GM21447 (cell line): ENCODE results near the gene CLEC16A.
"Not testable (repeated sequence)": the region's sequence is repeated elsewhere in the genome, so short reads cannot be mapped to it uniquely, and the experiment has no call there.

Experiments
- ATAC-seq: cut with Tn5 transposase; IDR thresholded peaks from one replicate; pipeline ENCODE4 v1.9.1; 2021; ENCODE audit not compliant: unreplicated experiment

The CLEC16A gene

GRCh38 chr16:10965440-10966061 lies 21.2 kb downstream of the CLEC16A start:
- ATAC-seq = peak; percentile 58

GRCh38 chr16:10966129-10966528 lies 21.8 kb downstream of the CLEC16A start:
- ATAC-seq = no peak

- not testable (repeated sequence) for ATAC-seq
These were observed 22.2 kb downstream of the CLEC16A start for GRCh38 chr16:10966559-10966958.

DNA sequence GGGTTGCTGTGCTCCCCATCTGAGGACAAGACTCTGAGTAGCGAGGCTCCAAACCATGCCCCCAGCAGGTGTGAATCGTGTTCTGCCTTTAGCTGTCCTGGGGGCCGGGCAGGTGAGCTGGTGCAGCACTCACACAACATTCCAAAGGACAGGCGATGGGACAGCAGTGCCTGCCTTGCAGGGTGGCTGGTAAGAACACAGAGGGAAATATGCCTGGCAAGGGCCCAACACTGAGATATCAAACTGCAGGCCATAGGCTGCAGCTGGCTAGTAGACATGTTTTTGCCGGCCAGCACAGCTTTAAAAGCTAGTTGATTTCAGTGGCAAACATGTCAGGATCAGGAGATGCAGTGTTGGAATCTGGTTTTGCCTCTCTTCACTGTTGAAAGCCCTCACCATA lies 23.6 kb downstream of the CLEC16A start:
- ATAC-seq = no peak

- ATAC-seq = no peak
These were observed 24.1 kb downstream of the CLEC16A start for GRCh38 chr16:10968498-10968897.

- no peak for ATAC-seq
These were observed 25.3 kb downstream of the CLEC16A start for GRCh38 chr16:10969615-10970014.

DNA sequence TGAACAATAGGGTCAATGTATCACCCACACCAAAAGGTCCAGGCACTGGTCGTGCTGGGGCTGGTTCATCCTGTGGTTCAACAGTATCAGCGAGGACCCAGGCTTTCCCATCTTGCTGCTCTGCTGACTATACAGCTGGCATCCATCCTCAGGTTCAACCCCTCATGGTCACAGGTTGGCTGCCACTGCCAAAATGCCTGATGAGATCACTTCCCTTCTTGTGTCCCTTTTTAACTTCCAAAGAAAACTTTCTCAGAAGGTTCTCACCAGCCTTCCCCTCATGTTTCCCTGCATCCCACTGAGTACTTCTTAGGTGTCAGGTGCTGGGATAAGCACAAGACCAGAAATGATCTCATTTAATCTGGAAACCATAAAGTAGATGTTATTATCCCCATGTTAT lies 25.7 kb downstream of the CLEC16A start:
- ATAC-seq = no peak

- no peak for ATAC-seq
These were observed 27.2 kb downstream of the CLEC16A start for GRCh38 chr16:10971560-10971961.

GRCh38 chr16:10972108-10972818 lies 27.9 kb downstream of the CLEC16A start:
- ATAC-seq = no peak

GRCh38 chr16:10972819-10973464 lies 28.6 kb downstream of the CLEC16A start:
- ATAC-seq = no peak

DNA sequence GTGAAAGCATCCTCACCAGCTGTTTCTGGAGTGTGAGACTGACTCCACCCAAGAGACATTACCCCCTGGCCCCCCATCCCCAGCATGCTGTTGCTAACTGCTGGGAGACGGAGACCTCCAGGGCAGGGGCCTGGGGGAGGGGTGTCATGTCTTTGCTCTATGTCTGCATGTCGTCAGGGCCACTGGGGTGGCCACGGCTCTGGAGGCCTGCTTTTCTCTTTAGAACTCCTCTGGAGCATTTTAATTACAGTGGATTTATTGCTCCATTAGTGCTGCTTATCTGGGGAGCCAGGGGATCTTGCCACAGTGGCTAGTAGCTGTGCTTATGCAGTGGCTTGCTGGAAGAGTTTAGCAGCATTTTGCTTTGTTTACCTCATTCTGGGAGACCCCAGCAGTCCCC lies 32.3 kb downstream of the CLEC16A start:
- ATAC-seq = no peak

GRCh38 chr16:10978124-10978523 lies 33.8 kb downstream of the CLEC16A start:
- no peak for ATAC-seq

- no peak for ATAC-seq
These were observed 34.6 kb downstream of the CLEC16A start for GRCh38 chr16:10978871-10979446.

DNA sequence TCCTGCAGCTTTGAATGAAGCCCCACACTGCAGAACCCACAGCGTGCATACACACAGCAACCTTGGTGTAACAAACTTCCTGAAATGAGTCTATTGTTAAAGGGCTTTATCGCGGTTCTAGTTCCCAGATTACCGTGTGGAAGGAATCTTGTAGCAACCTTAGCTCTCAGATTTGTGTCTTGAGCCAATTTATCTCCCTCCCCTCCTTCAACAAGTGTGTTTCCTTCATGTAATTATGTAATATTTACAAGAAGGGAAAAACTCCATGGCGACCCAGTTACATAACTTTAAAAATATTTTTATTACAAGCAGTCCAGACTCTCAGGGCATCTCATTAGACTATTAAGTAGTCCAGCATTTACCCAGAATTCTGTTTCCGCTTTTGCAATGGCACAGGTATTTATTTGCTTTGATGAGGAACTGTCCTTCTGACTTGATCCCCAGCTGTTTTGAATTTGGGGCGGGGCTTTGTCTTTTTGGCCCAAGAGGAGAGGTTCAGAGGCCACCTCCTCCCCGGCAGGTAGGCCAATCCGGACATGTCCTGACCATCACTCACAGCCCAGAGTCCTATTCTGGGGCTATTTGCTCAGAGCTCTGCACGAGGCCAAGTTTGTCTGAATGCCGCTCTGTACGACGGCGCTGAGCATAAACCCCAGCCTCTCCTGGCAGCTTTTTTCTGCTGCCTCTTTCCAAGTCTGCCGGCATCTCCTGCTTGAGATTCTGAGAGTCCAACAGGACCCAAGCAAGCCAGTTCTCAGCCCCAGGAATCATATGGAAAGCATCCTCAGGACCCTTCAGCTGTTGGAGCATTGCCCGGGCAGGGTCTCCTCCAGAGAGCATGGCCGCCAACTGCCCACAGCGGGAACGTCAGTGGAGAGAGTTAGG lies 35.6 kb downstream of the CLEC16A start:
- ATAC-seq = no peak

GRCh38 chr16:10980813-10981212 lies 36.4 kb downstream of the CLEC16A start:
- ATAC-seq = no peak

- ATAC-seq = peak; percentile 57
These were observed 37.4 kb downstream of the CLEC16A start for GRCh38 chr16:10981697-10982216.

DNA sequence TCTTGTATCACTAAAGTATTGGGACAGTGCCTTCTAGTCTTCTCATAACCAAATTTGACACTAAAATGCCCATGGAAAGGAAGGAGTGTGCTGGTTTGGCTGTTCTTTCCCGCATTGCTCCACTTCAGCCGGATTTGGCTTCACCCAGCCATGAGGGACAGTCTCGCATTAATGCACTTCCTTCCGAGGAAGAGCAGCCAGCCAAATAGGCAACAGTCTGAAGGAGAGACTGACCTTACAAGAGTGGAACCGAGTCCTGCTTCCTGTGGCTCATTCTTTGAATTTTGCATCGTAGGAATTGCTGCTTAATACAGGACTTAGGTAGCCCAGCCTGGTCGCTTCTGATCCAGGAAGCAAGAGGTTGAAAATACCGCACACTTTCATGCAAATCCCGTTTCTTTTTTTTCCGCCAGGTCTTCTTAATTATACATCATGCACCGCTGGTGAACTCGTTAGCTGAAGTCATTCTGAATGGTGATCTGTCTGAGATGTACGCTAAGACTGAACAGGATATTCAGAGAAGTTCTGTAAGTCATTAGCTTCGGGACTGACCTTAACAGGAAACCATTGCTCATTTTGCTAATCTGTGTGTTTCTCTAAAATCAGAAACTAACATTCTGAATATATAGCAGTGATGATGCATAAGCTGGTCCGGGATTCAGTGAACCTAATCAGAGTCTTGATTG lies 38.2 kb downstream of the CLEC16A start:
- peak; percentile 57 for ATAC-seq

DNA sequence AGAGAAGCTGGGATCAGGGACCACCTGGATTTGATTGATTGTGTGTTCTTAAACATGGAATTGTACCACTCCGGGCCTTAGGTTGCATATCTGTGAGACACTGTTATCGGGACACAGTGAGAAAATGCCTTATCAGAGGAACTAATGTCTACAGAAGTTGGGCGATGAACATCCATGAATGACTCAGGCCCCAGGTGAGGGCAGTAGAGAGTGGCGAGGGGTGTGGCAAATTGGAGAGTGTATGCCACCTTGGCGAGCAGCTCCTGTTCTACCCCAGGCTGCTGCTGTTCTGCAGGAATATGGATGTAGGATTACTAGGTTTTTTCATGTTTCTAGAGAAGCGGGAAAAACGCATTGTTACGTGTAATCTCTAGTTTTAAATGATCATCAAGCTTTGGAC lies 38.8 kb downstream of the CLEC16A start:
- ATAC-seq = peak; percentile 14

DNA sequence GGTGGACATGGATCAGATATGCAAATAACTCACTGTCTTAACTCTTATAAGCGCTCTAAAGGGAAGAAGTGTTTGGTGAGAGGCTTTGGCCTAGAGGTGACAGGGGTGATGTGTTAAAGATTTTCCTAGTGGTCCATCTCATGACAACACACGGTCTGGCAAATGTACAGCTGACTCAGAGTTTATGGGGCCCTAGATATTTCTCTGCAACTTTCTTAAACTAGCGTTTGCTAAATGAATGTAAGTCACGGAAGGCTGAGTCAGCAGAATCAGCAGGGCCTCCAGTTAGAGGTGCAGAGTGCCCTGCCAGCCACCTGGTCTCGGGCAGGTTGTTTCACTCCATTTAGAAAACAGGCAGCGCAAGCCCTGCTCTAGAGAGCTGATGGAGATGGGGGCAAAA lies 40.1 kb downstream of the CLEC16A start:
- ATAC-seq = no peak
